Smooth muscle cell of the brain vasculature (primary cell): ENCODE data around the gene NEGR1.

Experiments used
- DNase-seq: peaks from one replicate; pipeline ENCODE4 v3.0.0-alpha.2; 2012; ENCODE audit warnings: low read depth, low spot score

Gene NEGR1

DNA sequence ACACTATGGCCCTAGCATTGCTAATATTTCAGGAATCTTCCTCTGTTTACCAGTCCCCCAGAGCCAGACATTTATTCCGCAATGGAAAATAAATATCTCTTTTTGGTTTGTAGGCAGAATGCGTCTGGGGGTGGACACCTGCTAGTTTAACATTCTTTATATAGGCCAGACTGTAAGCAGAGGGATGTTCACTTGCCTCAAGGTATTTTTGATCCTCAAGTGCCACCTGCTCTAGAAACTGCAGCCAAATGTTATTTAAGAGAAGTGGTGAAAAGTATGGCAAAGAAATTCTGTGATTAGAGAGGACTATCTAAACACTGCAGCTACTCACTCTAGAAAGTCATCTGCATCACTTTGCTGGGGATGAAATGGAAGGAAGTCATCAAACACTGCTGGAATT is 164.7 kb downstream of the NEGR1 start:
- no peak for DNase-seq

DNA sequence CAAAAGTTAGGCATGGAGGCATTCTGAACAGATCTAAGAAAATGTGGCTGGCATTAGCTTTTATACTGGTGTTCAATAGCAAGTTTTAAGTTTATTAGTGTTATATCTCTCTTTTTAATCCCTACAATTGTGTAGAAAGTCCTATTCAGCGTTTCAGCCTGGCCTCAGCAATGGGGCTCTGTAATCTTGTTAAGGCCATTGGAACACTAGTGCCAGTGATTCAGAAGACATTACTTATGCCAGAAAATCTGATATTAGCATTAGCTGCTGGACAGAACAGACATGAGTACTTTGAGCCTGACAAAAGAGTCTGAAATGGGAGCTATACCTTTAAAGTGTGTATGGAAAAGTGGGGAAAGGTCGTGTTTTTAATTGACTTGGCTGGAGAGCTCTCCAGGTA is 167.0 kb downstream of the NEGR1 start:
- no peak for DNase-seq

DNA sequence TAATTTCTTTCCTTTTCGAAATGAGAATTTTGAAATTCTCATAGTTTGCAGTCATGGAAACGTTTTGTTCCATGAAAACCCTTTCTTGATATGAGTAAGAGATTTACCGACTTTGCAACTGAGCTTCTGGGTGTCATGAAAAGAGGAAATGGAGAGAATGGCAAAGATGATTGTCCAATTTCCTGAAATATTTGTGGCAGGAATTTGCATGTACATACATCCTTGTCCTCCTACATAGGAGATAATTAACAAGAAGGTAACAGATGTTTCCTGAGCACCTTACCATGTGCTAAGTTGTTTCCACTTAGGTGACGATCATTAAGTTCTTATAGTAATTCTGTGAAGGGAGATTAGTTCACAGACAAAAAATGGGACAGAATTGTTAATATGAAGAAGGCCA is 170.7 kb downstream of the NEGR1 start:
- no peak for DNase-seq

DNA sequence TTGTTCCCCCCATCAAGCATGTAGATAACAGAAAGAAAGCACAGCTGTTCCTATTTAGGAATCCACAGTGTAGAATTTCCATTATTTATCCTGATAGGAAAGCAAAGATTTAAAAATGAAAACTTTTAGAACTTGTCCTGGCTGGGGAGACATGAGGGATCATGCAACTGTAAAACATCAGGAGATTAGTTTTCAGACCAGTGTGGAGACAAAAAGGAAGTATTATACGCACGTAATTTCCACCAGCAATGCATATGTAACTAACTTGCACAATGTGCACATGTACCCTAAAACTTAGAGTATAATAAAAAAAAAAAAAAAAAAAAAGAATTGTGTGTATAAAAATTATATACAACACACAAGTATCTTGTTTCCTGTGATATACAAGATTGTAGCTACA is 172.4 kb downstream of the NEGR1 start:
- no peak for DNase-seq

DNA sequence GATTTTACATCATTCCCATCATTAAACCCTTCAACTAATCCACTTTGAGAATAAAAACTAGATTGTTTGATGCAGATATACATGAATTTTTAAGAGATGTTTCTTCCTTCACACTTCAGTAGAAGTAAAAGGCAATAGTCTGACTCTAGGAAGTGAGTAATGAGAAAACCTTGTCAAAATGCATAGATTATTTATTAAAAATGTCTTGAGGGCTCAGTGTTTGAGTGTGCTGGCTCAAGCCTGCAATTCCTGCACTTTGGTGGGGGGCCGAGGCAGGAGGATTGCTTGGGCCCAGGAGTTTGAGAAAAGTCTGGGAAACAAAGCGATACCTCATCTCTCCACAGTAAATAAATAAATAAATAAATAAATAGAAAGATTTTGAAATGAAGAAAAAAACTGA is 177.1 kb downstream of the NEGR1 start:
- DNase-seq: no peak

DNA sequence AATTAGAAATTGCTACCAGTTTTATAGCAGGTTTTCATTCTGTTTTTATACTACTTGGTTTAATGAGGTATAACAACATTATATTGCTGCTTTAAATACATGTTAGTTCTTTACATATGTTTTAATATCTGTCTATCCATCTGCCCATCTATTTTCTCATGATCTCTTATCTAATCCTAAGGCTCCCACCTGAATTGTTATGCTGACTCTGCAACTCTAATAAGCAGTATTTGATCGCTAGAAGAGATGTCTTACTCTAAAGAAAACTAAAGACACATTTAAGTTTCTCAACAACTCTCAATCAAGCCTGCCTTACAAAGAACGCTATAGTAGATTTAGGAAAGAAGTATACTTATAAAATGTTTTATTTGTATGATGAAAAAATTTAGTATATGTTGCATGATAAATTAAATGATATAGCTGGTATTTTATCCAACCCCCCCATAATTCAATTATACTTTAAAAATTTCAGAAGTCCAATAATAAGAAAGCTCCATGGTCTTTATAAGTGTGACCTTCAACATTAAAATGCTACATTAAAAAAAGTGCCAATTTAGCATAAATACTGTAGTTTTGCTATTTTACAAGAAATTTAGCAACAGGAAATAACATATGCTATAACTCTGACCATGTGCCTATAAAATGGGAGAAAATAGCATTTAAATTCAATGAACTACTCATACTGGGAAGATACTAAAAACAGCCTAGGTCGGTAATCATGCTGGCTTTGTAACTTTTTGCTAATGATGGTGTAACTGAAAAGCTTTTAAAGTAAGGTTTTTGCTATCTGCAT is 180.3 kb downstream of the NEGR1 start:
- no peak for DNase-seq

DNA sequence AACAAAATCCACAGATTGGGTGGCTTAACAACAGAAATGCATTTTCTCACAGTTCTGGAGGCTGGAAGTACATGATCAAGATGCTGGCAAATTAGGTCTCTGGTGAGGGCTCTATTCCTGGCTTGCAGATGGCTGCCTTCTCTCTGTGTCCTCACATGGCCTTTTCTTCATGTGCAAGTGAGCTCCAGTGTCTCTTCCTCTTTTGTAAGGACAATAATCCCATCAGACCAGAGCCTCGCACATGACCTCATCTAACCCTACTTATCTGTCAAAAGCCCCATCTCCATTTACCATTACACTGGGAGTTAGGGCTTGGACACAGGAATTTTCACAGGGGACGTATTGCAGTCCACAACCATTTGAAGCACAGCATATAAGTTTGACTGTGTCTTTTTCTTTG is 181.6 kb downstream of the NEGR1 start:
- no peak for DNase-seq

DNA sequence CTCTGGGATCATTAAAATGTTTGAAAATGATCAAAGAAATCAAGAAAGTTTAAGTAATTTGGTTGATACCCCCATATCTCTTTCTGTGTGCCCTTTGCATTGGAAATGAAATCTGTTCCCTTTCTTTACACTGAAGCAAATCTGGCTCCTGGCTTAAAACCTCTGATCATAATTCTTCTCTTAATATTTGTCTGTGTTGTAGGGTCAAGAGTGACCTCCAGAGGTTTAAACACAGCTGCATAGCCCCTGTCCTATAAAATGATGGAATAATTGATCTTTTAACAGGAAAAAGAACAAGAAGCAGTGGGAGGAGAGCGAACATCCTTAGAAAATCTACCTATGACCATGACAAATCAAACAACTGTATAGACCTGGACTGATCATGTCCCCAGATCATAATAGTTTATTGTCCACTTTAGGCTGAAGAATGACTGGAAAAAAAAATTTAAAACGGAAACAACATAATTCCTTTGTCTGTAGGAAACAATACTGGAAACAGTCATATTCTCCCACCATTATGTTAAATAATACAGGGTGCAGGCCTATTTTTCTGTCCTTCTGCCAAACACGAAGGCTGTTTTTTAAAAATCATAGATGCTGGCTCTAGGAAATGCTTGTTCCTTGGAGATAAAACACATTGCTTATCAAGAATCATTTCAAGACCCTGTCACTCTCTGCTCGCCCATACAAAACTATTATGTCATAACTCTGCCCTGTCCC is 184.3 kb downstream of the NEGR1 start:
- DNase-seq: no peak

DNA sequence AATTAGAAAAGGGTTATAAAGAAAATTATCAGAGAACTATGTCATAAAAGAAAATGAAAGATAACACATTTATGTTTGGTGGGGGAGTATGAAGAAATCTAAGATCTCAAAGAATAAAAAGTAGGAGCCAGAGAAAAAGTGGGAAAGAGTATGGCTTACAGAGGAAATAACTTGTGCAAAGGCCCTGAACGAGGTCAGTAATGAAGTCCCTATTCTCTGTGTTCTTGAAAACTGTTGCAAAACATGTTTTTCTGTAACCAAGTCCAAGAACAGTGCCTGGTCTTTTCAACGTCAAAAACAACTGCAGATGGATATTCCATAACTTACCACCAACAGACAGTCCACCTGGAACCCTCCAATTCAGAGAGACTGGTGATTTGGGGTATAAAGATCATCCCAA is 188.1 kb downstream of the NEGR1 start:
- no peak for DNase-seq

DNA sequence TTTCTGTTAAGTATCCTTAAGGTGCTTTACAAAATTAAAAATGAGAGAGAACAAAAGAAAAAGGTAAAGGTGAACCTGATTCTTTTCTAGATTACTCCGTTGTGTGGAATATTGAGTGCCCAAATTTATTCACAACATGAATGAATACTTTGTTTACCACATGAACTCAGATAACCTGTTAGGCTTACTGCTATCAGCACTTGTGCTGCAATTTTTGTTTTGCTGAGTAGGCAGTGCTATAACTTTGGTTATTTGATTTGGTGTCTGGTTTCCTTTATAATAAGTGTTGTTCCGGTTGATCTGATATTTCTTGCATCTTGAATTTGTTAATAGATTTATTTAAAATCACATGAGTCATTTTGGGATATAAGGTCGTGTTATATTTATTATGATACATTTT is 195.9 kb downstream of the NEGR1 start:
- no peak for DNase-seq

DNA sequence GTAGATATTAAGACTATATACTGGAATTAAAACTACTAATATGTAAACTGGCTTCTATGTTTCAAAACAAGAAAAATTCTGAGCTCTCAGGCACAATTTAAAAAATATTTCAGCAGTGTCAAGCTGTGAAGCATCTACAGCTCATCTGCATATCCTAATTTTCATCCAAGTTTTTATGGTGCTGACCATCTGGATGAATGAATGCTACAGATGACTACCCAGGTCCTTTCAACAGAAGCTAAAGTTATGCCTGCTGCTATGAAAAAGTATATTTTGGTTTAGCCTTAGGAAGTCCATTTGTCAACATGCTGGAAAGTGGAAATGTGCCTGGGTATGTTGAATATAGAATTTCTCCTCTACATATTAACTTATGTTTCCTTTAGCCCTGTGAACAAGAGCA is 206.9 kb downstream of the NEGR1 start:
- no peak for DNase-seq

DNA sequence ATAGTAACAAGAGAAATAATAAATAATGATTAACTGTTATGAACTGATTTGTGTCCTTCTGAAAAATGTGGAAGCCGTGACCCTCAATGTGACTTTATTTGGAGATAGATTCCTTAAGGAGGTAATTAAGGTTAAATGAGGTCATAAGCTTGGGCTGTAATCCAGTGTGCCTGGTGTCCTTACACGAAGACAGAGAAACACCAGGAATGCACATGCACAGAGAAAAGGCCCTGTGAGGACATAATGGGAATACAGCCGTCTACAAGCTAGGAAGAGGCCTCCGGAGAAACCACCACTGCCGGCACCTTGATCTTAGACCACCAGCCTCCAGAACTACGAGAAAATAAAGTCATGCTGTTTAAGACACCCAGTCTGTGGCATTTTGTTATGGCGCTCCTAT is 215.9 kb downstream of the NEGR1 start:
- no peak for DNase-seq

DNA sequence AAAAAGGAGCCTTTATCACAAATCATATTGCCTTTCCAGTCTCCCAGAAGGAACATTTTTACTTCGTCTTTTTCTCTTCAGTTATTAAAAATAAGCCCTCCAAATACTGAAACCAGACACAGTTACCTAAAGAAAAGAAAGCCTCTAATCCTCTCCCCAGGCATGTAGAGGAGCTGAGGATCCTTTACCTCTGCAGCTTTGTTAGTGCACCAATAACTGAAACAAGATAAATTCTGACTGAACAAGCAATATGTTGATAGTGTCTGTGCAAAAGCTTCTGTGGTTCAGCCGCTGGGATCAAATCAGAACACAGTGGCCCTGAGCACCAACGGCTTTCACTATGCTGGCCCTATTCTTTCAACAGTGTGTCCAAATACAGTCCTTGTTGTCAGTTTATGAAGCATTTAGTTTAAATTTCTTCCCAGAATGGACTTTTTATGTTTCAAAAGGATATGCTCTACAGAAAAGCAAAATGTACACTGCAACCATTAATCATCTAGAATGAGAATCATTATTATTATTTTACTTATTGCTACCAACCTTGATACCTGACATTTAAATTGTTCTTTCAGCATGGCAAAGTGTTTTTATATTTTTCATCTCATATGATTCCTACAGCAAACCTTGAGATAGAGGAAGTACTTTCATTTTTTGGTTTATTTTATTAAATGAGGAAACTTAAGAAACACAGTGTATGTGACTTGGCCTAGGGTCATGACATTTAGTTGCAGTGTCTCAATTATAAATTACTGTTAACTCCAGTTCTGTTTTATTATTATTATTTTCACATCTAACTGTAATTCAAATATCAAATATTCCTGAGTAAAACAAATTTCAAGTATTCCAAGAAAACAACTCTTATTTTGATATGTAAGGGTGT is 217.9 kb downstream of the NEGR1 start:
- no peak for DNase-seq

DNA sequence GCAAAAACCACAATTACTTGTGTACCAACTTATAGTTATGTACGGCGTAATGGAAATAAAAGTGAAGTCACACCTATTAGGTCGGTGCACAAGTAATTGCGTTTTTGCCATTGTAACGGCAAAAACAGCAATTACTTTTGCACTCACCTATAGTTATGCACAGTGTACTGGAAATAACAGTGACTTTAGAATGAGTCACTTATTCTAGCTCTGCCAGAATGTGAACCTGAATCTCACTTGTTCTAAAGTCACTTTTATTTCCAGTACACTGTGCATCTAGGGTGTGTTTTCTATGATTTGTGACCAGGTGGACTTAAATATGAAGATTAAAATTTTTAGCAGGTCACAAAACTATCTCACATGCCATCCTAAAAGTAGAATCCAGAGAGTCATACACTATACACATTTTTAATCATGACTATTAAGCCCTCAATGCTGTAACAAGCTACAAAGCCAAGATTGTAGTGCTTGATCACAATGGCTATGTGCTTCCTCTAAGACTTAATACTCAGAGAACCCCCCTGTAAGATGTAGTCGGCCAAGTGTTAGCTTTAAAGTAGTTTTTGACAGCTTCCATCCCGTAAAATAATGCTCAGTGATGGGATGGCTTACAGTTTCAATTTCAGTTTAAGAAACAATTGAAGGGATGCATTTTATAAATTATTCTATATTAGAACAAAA is 218.8 kb downstream of the NEGR1 start:
- no peak for DNase-seq

DNA sequence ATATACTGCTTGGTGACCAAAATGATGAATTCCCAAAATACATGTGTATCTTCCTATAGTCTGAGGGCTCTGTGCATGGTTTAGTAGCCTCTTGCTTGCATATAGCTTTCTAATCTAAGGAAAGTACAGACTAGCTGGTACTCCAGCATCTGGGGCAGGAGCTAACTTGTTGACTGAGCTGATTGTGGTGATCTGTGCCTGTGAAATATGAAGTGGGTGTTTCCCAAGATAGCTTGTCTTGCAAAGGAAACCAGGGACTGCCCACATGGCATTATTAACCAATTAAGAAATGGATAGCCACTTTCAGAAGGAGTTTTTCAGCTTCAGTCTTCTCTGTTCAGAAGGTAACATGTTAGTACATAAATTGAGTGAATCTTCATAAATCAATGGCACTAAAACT is 219.8 kb downstream of the NEGR1 start:
- no peak for DNase-seq

DNA sequence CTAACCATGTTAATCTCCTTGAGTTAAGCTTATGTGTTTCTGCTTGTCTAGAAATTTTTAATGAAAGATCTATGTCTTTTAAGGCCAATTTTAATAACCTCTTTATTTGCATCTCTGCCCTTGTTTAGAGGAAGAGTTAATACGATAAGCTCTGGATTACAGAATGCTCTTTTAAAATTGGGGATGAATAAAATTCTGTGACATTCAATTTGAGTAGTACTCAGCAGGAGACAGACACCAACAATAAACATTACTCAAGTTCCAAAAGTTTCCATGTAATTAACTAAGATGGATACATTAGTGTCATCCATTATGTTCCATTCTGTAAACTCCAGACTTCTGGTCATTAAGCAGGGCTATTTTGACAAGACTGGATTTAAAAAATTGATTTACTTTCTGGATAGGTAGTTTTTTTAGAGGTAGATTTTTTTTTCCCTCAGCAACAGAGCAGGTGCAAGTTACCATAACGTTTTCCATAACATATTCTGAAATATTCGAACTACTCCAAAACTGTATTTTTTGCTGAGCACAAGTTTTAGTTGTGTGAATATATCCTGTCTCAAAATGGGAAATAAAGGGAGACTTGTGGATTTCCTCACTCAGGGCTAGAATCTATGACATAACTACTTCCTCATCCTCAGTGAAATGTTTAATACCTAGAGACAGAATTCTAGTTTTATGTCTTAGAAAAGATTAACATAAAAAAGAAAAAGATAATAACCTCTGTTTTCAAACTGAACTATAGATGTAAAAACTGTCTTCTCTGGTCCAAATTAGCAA is 221.7 kb downstream of the NEGR1 start:
- DNase-seq: no peak

DNA sequence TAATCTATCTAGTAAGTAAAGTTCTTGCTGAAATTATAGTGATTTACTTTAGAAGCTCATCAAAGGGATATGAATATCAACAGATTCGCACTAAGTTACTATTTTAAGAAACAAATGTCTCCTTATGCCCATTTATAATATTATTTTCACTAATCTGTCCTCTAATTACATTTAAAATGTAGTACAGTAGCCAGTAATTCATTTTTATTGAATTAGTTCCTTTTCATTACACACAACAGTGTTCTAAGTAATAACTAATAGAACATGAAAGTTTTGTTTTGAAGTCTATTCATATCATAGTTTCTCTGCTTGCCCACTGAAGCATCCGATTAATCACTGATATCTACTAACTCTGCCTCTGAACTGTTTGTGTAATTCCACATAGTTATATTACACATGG is 225.8 kb downstream of the NEGR1 start:
- no peak for DNase-seq

DNA sequence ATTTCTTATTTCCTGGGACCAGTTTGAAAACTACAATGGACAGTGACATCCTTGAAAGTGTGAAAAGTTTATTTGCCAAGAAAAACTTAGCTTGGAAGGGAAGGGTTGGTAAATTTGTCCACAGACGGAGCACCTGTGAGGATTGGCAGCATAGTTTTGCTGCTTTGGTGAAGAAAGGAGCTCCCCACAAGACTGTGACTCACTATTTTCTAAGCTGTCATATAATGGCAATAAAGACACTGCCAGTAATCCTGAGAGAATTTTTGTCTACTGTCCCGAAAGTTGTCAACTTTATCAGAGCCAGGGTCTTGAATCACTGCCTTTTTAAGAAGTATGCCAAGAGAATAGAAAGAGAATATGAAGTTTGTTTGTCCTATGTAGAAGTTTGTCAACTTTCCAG is 230.8 kb downstream of the NEGR1 start:
- DNase-seq: no peak

DNA sequence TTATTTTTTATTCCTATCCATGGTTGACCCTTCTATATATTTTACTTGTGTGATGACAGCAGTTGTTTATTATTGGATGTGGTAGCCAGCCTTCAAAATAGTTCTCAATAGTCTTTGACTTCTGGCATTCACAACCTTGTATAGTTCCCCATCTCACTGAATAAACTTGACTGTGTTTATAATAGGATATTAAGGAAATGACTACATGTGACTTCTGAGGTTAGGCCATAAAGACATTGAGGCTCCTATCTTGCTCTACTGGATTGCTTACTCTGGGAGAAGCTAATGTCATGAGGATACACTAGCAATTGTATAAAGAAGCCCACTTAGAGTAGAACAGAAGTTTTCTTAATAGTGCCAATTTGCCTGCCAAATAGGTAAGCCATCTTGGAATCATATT is 231.8 kb downstream of the NEGR1 start:
- no peak for DNase-seq

DNA sequence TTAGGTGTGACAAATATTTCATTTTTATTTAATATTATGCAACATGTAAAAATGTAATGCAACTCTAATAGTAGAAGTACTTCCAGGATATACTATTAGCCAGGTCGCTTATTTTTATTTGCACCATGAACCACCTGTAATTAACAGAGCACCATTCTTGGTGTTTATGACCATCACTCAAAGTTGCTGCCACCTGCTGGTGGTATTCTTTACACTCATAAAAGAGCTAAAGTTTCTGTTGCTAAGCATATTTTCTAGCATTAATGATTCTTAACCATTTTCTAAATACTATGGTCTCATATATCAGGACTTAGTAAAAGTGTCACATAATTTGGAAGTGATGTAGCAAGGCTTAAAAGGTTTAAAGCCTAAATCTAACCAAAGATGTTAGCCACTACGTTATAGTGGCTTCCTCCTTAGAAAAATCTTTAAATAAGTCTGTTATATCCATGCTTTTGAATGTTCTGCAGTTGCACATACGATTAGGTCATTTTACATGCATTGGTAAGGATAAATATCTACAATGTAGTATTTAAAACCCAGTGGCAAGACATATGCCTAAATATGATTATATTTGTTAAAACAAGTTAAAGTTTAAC is 244.5 kb downstream of the NEGR1 start:
- peak; percentile 13 for DNase-seq

DNA sequence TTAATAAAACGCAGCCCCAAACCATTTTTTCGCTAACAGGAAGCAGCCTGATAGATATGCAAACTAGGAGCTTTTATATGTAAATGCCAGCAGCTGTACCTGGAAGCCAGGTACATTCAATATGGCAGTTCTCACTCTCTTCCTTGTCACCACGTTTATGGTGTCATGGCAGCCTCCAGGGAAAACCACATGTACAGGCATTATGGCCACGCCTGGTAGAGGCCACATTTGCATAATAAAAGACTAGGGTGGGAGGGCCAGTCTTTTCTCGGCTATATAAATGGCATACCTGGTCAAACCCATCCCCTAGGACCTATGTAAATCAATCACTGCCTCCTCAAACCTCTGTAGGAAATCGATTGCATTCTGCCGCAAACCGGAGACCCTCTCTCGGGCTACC is 247.5 kb downstream of the NEGR1 start:
- DNase-seq: no peak
